ENCODE data around the gene RPL12. TPM values are rescaled to one million over a fixed set of nuclear protein-coding genes. Genes with fewer than 3 reads are reported as not detected.

RPL12 gene
- total and polyA plus RNA-seq, 9 of the 15 experiments (the other 6 are each of a cell fraction or from before 2014, with no cell fraction given) = 1,614 to 4,558 (median 2,531) TPM

- WGBS (ENCODE audit: insufficient coverage, low coverage, missing lambda C conversion rate) = 57% methylated on average over 3 of the region's 3 CpGs
- POLR2A ChIA-PET = no interaction called here
- no peak for ATAC-seq
- no peak overlapping the region for H3K4me3 ChIP-seq
- H3K27ac ChIP-seq (ENCODE audit: extremely low read depth, low read depth, low read length) = no peak overlapping the region
- DNase-seq (ENCODE audit: extremely low read depth in 1 of 4, low spot score in 3 of 4) = no peak
- H3K79me2 ChIP-seq (ENCODE audit: control insufficient read depth, insufficient read depth, low read length) = peaks cover 40% of the 10 kb centered on the region
- H2AFZ ChIP-seq (ENCODE audit: low read depth, low read length) = no peak overlapping the region
- no peaks in the 10 kb centered on the region for H3K9me3 ChIP-seq (replicated peaks; ENCODE audit: control insufficient read depth, insufficient read depth, low read depth, low read length)
- CTCF ChIA-PET (ENCODE audit: low intra/inter-chr PET ratio) = no interaction called here
- in situ Hi-C loops (cut with MboI) = no loop called here
- peaks cover 7 to 12% of the 10 kb centered on the region in 2 experiments; a peak in 4 of 5 replicates for H3K4me1 ChIP-seq (replicated peaks in 1 of 2; ENCODE audit: control insufficient read depth in 2 of 2, insufficient read depth in 2 of 2, low read length in 2 of 2)
- H3K36me3 ChIP-seq (ENCODE audit: control insufficient read depth, insufficient read depth, low read length) = peaks cover 45% of the 10 kb centered on the region
- H3K27me3 ChIP-seq (ENCODE audit: control insufficient read depth in 2 of 2, insufficient read depth in 2 of 2, low read length in 2 of 2) = no peaks in the 10 kb centered on the region
- FAIRE-seq = no peak
- no peaks in the 10 kb centered on the region for H3K9me1 ChIP-seq (ENCODE audit: control insufficient read depth, insufficient read depth, low read length)
- no peaks in the 10 kb centered on the region for H4K20me1 ChIP-seq (replicated peaks; ENCODE audit: control insufficient read depth, insufficient read depth, low read length)
- BruUV-seq (replicated peaks) = no TSS peak
- H3K9ac ChIP-seq (ENCODE audit: insufficient read depth in 1 of 2, low read depth in 2 of 2, low read length in 2 of 2) = no peak overlapping the region
- intact Hi-C loops (cut with micrococcal nuclease) = loop anchor here (10.0 kb wide), 1 partner anchor 204 kb away; no protein-coding TSS in a partner anchor
- H3K4me2 ChIP-seq (ENCODE audit: insufficient read depth, low read length) = no peak overlapping the region
- TF ChIP-seq KDM1A (IDR thresholded peaks at IDR 0.05) = 0 out of 4 replicates have a peak, but pooled peaks of 1 of the 2 experiments have one; percentile 41
- TF ChIP-seq, protein P1, sequence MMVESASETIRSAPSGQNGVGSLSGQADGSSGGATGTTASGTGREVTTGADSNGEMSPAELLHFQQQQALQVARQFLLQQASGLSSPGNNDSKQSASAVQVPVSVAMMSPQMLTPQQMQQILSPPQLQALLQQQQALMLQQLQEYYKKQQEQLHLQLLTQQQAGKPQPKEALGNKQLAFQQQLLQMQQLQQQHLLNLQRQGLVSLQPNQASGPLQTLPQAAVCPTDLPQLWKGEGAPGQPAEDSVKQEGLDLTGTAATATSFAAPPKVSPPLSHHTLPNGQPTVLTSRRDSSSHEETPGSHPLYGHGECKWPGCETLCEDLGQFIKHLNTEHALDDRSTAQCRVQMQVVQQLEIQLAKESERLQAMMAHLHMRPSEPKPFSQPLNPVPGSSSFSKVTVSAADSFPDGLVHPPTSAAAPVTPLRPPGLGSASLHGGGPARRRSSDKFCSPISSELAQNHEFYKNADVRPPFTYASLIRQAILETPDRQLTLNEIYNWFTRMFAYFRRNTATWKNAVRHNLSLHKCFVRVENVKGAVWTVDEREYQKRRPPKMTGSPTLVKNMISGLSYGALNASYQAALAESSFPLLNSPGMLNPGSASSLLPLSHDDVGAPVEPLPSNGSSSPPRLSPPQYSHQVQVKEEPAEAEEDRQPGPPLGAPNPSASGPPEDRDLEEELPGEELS (CRISPR knock-in tag; IDR thresholded peaks at IDR 0.05; ENCODE audit: borderline replicate concordance) = no peak
- no peak for TF ChIP-seq MEF2D (tag; conservative IDR thresholded peaks at IDR 0.05; ENCODE audit: low read depth)
- TF ChIP-seq MYC (IDR thresholded peaks at IDR 0.05; ENCODE audit: low read depth, low read length) = no peak
- TF ChIP-seq MYC (CRISPR knock-in tag; IDR thresholded peaks at IDR 0.05; ENCODE audit: borderline replicate concordance, low read depth) = no peak
- no peak for TF ChIP-seq KAT2B (IDR thresholded peaks at IDR 0.05; ENCODE audit: low read depth, low read length)
- TF ChIP-seq BCOR (IDR thresholded peaks at IDR 0.05) = peak; percentile 80
- TF ChIP-seq ZBTB34 (CRISPR knock-in tag; IDR thresholded peaks at IDR 0.05) = no peak
- peak; percentile 16; the same call in 1 of the 2 replicates for TF ChIP-seq HMBOX1 (IDR thresholded peaks at IDR 0.05)
- TF ChIP-seq FOXJ2 (tag; IDR thresholded peaks at IDR 0.05) = no peak
- TF ChIP-seq KDM5B (IDR thresholded peaks at IDR 0.05; ENCODE audit: insufficient replicate concordance, low read depth, low read length) = no peak
- no peak for TF ChIP-seq ZNF232 (CRISPR knock-in tag; IDR thresholded peaks at IDR 0.05)
- TF ChIP-seq ADNP (tag; IDR thresholded peaks at IDR 0.05) = 0 out of 2 replicates have a peak, but pooled peaks have one; percentile 46
- TF ChIP-seq, protein P2, sequence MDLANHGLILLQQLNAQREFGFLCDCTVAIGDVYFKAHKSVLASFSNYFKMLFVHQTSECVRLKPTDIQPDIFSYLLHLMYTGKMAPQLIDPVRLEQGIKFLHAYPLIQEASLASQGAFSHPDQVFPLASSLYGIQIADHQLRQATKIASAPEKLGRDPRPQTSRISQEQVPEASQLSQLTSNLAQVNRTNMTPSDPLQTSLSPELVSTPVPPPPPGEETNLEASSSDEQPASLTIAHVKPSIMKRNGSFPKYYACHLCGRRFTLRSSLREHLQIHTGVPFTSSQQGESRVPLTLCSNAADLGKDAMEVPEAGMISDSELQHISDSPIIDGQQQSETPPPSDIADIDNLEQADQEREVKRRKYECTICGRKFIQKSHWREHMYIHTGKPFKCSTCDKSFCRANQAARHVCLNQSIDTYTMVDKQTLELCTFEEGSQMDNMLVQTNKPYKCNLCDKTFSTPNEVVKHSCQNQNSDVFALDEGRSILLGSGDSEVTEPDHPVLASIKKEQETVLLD (IDR thresholded peaks at IDR 0.05) = no peak
- TF ChIP-seq NCOA2 (IDR thresholded peaks at IDR 0.05; ENCODE audit: partially characterized antibody in 2 of 2) = no peak
Measured at GRCh38 chr9:127428348-127428747, 22.9 kb downstream of the RPL12 start.

All from K562 (cell line).